Spleen (tissue), 11 donors: ENCODE measurements around the gene SPTBN1. TPM values are rescaled to one million over a fixed set of nuclear protein-coding genes. Genes with fewer than 3 reads are reported as not detected.
A peak's percentile ranks its signal among the peaks of the same experiment; 100 is the strongest.

Experiments
- DNase-seq: peaks from one replicate; pipeline ENCODE4 v3.0.0-alpha.2; 2020
- H3K27ac ChIP-seq, 8 donors: fragments of 200-600 bp; sonication (generic) in 7 of 8; 1 replicate in 4 of 8; 2 replicates in 4 of 8; pipeline versions ENCODE4 v1.5.0 to v1.8.0; 2016 to 2021; ENCODE audit warnings: inconsistent platforms in 4 of 8, mild to moderate bottlenecking in 4 of 8, moderate library complexity in 1 of 8
- H3K27me3 ChIP-seq, 7 donors: fragments of 200-600 bp; sonication (generic) in 6 of 7; replicated peaks in 1 of 7; 1 replicate in 4 of 7; 2 replicates in 3 of 7; pipeline versions ENCODE4 v1.5.0 to v1.8.0; 2016 to 2021; ENCODE audit warnings: inconsistent platforms in 3 of 7, mild to moderate bottlenecking in 1 of 7
- H3K36me3 ChIP-seq, 6 donors: fragments of 200-600 bp; sonication (generic) in 5 of 6; 1 replicate in 4 of 6; 2 replicates in 2 of 6; pipeline versions ENCODE4 v1.5.0 to v1.8.0; 2016 to 2021; ENCODE audit warnings: inconsistent platforms in 2 of 6
- H3K4me1 ChIP-seq, 6 donors: fragments of 200-600 bp; sonication (generic) in 5 of 6; 1 replicate in 3 of 6; 2 replicates in 3 of 6; pipeline versions ENCODE4 v1.5.0 to v1.8.0; 2016 to 2021; ENCODE audit warnings: inconsistent platforms in 3 of 6
- H3K4me3 ChIP-seq, 8 donors: fragments of 200-600 bp; sonication (generic) in 7 of 8; 1 replicate in 4 of 8; 2 replicates in 4 of 8; pipeline versions ENCODE4 v1.5.0 to v1.8.0; 2016 to 2021; ENCODE audit warnings: inconsistent platforms in 4 of 8, mild to moderate bottlenecking in 4 of 8, moderate library complexity in 2 of 8
- H3K9me3 ChIP-seq, 8 donors: fragments of 200-600 bp; sonication (generic) in 7 of 8; 1 replicate in 4 of 8; 2 replicates in 4 of 8; pipeline versions ENCODE4 v1.5.0 to v1.8.0; 2016 to 2021; ENCODE audit warnings: inconsistent platforms in 4 of 8
- POLR2A ChIP-seq, 3 donors: fragments of 450-650 bp; IDR thresholded peaks; one replicate each; pipeline ENCODE4 v1.5.1; 2017; ENCODE audit warnings: antibody characterized with exemption in 3 of 3, mild to moderate bottlenecking in 1 of 3
- POLR2AphosphoS5 ChIP-seq, 3 donors: sonication (generic); formaldehyde crosslinking; IDR thresholded peaks; one replicate each; pipeline ENCODE4 v1.5.1; 2017; ENCODE audit warnings: antibody characterized with exemption in 3 of 3
- WGBS, 5 donors: extraction: QIAGEN DNeasy Blood & Tissue Kit in 3 of 5; methylation state at CpG; one replicate each; pipeline versions ENCODE4 v1.1.5 to v1.1.7; 2013 to 2018; 5-methylcytosine and 5-hydroxymethylcytosine counted together
- intact Hi-C: fragments of 100-400 bp; cut with DNase I; formaldehyde crosslinking; loops from one replicate; pipeline ENCODE4 v1.15.0; 2023; ENCODE audit warnings: low total_unique reads
- polyA plus RNA-seq, 3 donors: library from polyadenylated mRNA; stranded (reverse); fragments of 200-250 nt; gene quantifications; one replicate each; pipeline ENCODE4 v1.2.1, GENCODE V29; 2013
- total RNA-seq, 7 donors: library from RNA; depleted of rRNA in 3 of 7; stranded (reverse); fragments of >200 nt in 3 of 7; fragmentation: NEBNext Ultra II Directional in 4 of 7; extraction: Animal tissue kit (Norgen Biotek cat#: 25700) in 4 of 7; gene quantifications; one replicate each; pipeline versions ENCODE4 v1.1.0 to v1.2.1, GENCODE V29; 2016 to 2021
- TF ChIP-seq, protein P1 (sequence below), 11 experiments: fragments of 200-600 bp in 7 of 11; fragments of 450-650 bp in 4 of 11; sonication (generic) in 4 of 11; IDR thresholded peaks in 8 of 11; conservative IDR thresholded peaks in 3 of 11; 1 replicate in 7 of 11; 2 replicates in 4 of 11; pipeline versions ENCODE4 v1.4.0 to v1.8.0; 2016 to 2021; ENCODE audit warnings: antibody characterized with exemption in 11 of 11, inconsistent platforms in 4 of 11, mild to moderate bottlenecking in 1 of 11
- donor health status: healthy with polysubstance abuse.
- donor health status: DM: no; HTN: no; CAD: no; lungs with moderate emphysema.
- donor health status: DM: no; HTN: no; CAD: no.
- donor health status: Bipolar disorder and iron deficiency.
- donor health status: healthy.
- donor health status: DM: no; HTN: no; CAD: no.
- donor health status: DM: yes; HTN: yes; CAD: no.

Gene SPTBN1
- total and polyA plus RNA-seq, 10 donors: 32.7 to 352 (median 269) TPM

DNA sequence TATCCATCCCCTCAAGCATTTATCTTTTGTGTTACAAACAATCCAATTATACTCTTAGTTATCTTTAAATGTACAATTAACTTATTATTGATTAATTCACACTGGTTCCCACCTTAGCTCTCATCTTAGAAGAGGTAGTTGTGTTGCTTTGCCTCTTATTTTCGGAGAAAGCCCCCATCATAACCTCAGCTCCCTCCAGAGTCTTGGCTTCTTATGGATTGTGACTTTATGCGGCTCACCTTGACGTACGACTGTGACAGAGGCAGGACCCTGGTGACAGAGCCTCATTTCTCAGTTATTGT, 132.9 kb downstream of the SPTBN1 start:
- H3K36me3 ChIP-seq: peaks cover 0 to 13% (median 0%) of the 10 kb centered on the region in 6 donors
- TF ChIP-seq POLR2A (IDR thresholded peaks at IDR 0.05) (no peak), POLR2AphosphoS5 (IDR thresholded peaks at IDR 0.05) (no peak)
- TF ChIP-seq, protein P1, sequence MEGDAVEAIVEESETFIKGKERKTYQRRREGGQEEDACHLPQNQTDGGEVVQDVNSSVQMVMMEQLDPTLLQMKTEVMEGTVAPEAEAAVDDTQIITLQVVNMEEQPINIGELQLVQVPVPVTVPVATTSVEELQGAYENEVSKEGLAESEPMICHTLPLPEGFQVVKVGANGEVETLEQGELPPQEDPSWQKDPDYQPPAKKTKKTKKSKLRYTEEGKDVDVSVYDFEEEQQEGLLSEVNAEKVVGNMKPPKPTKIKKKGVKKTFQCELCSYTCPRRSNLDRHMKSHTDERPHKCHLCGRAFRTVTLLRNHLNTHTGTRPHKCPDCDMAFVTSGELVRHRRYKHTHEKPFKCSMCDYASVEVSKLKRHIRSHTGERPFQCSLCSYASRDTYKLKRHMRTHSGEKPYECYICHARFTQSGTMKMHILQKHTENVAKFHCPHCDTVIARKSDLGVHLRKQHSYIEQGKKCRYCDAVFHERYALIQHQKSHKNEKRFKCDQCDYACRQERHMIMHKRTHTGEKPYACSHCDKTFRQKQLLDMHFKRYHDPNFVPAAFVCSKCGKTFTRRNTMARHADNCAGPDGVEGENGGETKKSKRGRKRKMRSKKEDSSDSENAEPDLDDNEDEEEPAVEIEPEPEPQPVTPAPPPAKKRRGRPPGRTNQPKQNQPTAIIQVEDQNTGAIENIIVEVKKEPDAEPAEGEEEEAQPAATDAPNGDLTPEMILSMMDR (IDR thresholded peaks at IDR 0.05 in 8 of 11, conservative IDR thresholded peaks at IDR 0.05 in 3 of 11): no peak
- no peaks in the 10 kb centered on the region for H3K9me3 ChIP-seq
- H3K4me1 ChIP-seq: peaks cover 67 to 100% (median 93%) of the 10 kb centered on the region in 6 donors
- intact Hi-C loops: no loop called here
- H3K27me3 ChIP-seq: no peaks in the 10 kb centered on the region
- H3K27ac ChIP-seq: peak overlapping the region; percentile 49 to 88 (median 82)
- DNase-seq: no peak
- peak overlapping the region in 1 of 8 donors; percentile 31 for H3K4me3 ChIP-seq
- WGBS, 5 donors: 54 to 72% (median 63%) methylated on average over 4 of the region's 4 CpGs

DNA sequence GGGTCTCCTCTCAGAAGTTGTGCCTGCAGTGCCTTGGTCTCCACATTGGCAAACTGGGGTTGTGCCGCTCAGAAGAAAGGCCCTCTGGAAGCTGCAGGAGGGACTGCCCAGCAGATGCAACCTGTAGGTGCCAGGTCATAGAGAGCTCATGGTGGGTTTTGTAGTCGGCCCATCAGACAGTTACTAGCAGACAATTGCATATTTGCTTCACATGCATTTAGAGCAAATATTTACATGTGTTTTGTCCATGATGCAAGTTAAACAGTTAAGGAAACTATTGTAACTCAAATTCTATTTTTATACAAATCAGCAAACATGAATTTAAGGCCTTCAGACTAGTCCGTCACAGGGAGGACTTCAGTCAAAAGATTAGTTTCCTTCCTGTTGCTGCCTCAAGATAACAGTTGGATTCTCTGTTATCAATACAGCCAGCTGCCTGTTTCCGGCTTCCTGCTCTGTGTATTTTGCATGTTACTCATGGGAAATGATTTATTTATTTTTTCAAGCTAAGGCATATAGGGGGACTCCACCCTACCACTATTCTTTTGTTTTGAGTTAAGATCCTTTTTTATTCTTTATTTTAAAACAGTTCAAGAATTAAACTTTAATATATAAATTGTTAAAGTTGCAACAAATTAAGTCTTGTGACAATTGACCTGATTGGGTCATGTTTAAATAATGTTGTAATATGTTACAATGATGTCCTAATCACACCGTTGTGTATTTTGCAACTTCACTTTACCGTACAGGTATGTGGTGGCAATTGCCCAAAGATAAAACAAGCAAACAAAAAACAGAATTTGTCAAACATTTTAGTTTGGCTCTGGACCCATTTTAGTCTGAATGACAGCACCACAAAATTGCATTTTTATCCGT, 133.5 kb downstream of the SPTBN1 start:
- H3K9me3 ChIP-seq: no peaks in the 10 kb centered on the region
- peak overlapping the region; percentile 67 to 88 (median 82) for H3K27ac ChIP-seq
- H3K36me3 ChIP-seq: peaks cover 0 to 13% (median 0%) of the 10 kb centered on the region in 6 donors
- intact Hi-C loops: no loop called here
- H3K4me3 ChIP-seq: peak overlapping the region in 1 of 8 donors; percentile 31
- no peaks in the 10 kb centered on the region for H3K27me3 ChIP-seq
- peak in 2 of 3 donors; percentile 32 to 87 for TF ChIP-seq POLR2AphosphoS5 (IDR thresholded peaks at IDR 0.05)
- TF ChIP-seq, protein P1 (IDR thresholded peaks at IDR 0.05 in 8 of 11, conservative IDR thresholded peaks at IDR 0.05 in 3 of 11): no peak
- H3K4me1 ChIP-seq: peaks cover 61 to 100% (median 93%) of the 10 kb centered on the region in 6 donors
- DNase-seq: no peak
- 16 to 32% (median 21%) methylated on average over 7 of the region's 7 CpGs for WGBS, 5 donors

GRCh38 chr2:54590216-54591120, 134.3 kb downstream of the SPTBN1 start:
- peaks cover 57 to 100% (median 93%) of the 10 kb centered on the region in 6 donors for H3K4me1 ChIP-seq
- no peak for DNase-seq
- 57 to 78% (median 68%) methylated on average over 7 of the region's 7 CpGs for WGBS, 5 donors
- peaks cover 0 to 13% (median 0%) of the 10 kb centered on the region in 6 donors for H3K36me3 ChIP-seq
- no peak for TF ChIP-seq POLR2AphosphoS5 (IDR thresholded peaks at IDR 0.05)
- no peaks in the 10 kb centered on the region for H3K27me3 ChIP-seq
- H3K27ac ChIP-seq: peak overlapping the region; percentile 67 to 88 (median 82)
- peak overlapping the region in 1 of 8 donors; percentile 31 for H3K4me3 ChIP-seq
- no peaks in the 10 kb centered on the region for H3K9me3 ChIP-seq
- intact Hi-C loops: no loop called here

DNA sequence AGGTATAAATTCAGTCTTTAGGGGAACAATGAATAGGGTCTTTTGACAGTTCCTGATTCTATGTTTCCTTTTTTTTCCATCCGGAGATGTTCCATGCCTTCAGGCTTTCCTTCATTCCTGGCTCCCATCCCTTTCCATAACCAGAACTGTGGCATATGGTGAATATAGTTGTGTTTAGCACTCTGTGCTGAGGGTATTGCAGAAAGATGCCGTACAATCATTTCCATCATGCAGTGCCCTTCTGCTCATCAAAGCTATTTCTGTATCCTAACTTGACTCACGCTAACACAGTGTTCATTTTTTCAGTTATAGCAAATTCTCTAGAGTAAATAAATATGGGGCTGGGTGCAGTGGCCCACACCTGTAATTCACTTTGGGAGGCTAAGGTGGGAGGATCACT, 135.4 kb downstream of the SPTBN1 start:
- intact Hi-C loops: no loop called here
- 68 to 75% (median 73%) methylated on average over 3 of the region's 3 CpGs for WGBS, 5 donors
- TF ChIP-seq, protein P1 (IDR thresholded peaks at IDR 0.05 in 8 of 11, conservative IDR thresholded peaks at IDR 0.05 in 3 of 11): no peak
- no peak for TF ChIP-seq POLR2AphosphoS5 (IDR thresholded peaks at IDR 0.05)
- TF ChIP-seq POLR2A (IDR thresholded peaks at IDR 0.05): no peak
- peaks cover 57 to 100% (median 93%) of the 10 kb centered on the region in 6 donors for H3K4me1 ChIP-seq
- no peaks in the 10 kb centered on the region for H3K27me3 ChIP-seq
- H3K27ac ChIP-seq: peak overlapping the region in 6 of 8 donors; percentile 75 to 88 (median 82)
- peaks cover 0 to 13% (median 0%) of the 10 kb centered on the region in 6 donors for H3K36me3 ChIP-seq
- H3K9me3 ChIP-seq: no peaks in the 10 kb centered on the region
- no peak overlapping the region for H3K4me3 ChIP-seq
- no peak for DNase-seq
